Measurements from ENCODE around the gene TOLLIP. TPM values are rescaled to one million over a fixed set of nuclear protein-coding genes. Genes with fewer than 3 reads are reported as not detected.

Gene TOLLIP
- polyA plus RNA-seq, 2 of the 4 experiments (the other 2 are of a cell fraction), result 26.5 to 37.9 TPM

GRCh38 chr11:1236316-1237127 lies 72.9 kb downstream of the TOLLIP start:
- POLR2A ChIA-PET, result no interaction called here
- Histone ChIP-seq H3K9me3 (no peaks in the 10 kb centered on the region), H3K27ac (no peak overlapping the region), H3K4me1 (0 out of 3 replicates have a peak, but pooled peaks cover 8% of the 10 kb centered on the region), H3K4me2 (no peak overlapping the region), H3K4me3 (no peak overlapping the region)
- WGBS (ENCODE audit: missing lambda C conversion rate), result 88% methylated on average over 29 of the region's 37 CpGs
- no peak for ATAC-seq
- no peak for FAIRE-seq
- no peak for DNase-seq (ENCODE audit: low read depth in 1 of 2, low spot score in 1 of 2)
- TF ChIP-seq SREBF2 (IDR thresholded peaks at IDR 0.05), result no peak
- TF ChIP-seq CBX2 (IDR thresholded peaks at IDR 0.05; ENCODE audit: borderline replicate concordance, low read depth), result no peak
- no peak for TF ChIP-seq TP53 (CRISPR knock-in tag; IDR thresholded peaks at IDR 0.05)
- no peak for TF ChIP-seq BHLHE40 (IDR thresholded peaks at IDR 0.05; ENCODE audit: low read depth, low read length)
- CTCF ChIA-PET, result interaction anchor here (1.3 to 1.8 kb wide), 3 partner anchors 9 to 123 kb away, joined by 4 to 8 read pairs (median 5); no protein-coding TSS in a partner anchor

- CTCF ChIA-PET, result interaction anchor here (1.0 to 1.8 kb wide), 4 partner anchors 9 to 122 kb away, joined by 3 to 8 read pairs (median 4); no protein-coding TSS in a partner anchor
These were observed 73.5 kb downstream of the TOLLIP start for GRCh38 chr11:1235901-1236315.

DNA sequence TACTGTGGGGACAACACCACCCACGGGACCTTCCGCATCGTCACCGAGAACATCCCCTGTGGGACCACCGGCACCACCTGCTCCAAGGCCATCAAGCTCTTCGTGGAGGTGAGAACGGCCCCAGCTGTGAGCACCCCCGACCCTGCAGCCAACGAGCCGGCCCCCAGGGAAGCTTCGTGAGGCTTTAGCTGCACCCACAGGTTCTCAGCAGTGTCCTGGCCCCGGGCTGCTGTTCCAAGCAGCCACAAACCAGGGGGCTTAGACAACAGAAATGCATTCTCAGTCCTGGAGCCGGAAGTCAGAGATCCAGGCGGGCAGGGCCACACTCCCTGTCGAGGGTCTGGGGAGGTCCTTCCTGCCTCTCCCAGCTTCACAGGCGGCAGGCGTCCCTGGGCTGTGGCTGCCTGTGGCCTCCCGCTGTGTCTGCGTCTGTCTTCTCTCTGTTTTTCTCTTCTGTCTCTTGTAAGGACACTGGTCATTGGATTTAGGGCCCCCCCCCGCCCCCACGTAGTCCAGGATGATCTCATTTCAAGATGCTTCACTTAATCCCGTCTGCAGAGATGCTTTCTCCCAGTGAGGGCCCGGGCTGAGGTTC lies 74.0 kb downstream of the TOLLIP start:
- ChIA-PET CTCF (interaction anchor here (1.0 to 1.8 kb wide), 4 partner anchors 8 to 122 kb away, joined by 3 to 8 read pairs (median 4); no protein-coding TSS in a partner anchor), POLR2A (no interaction called here)
- Histone ChIP-seq H3K4me1 (0 out of 3 replicates have a peak, but pooled peaks cover 8% of the 10 kb centered on the region), H3K4me3 (no peak overlapping the region), H3K9me3 (no peaks in the 10 kb centered on the region), H3K27ac (no peak overlapping the region), H3K4me2 (no peak overlapping the region)
- DNase-seq (ENCODE audit: low read depth in 1 of 2, low spot score in 1 of 2), result no peak
- 85% methylated on average over 17 of the region's 23 CpGs for WGBS (ENCODE audit: missing lambda C conversion rate)
- no peak for ATAC-seq
- TF ChIP-seq BHLHE40 (IDR thresholded peaks at IDR 0.05; ENCODE audit: low read depth, low read length), result no peak
- TF ChIP-seq, protein P1, sequence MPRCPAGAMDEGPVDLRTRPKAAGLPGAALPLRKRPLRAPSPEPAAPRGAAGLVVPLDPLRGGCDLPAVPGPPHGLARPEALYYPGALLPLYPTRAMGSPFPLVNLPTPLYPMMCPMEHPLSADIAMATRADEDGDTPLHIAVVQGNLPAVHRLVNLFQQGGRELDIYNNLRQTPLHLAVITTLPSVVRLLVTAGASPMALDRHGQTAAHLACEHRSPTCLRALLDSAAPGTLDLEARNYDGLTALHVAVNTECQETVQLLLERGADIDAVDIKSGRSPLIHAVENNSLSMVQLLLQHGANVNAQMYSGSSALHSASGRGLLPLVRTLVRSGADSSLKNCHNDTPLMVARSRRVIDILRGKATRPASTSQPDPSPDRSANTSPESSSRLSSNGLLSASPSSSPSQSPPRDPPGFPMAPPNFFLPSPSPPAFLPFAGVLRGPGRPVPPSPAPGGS (IDR thresholded peaks at IDR 0.05), result no peak
- TF ChIP-seq GATA3 (IDR thresholded peaks at IDR 0.05; ENCODE audit: borderline replicate concordance), result no peak
- TF ChIP-seq NFE2L2 (conservative IDR thresholded peaks at IDR 0.05; ENCODE audit: low read length), result no peak
- no peak for TF ChIP-seq CEBPB (IDR thresholded peaks at IDR 0.05)
- no peak for TF ChIP-seq POLR2AphosphoS2 (conservative IDR thresholded peaks at IDR 0.05; ENCODE audit: low read length)
- TF ChIP-seq TFCP2L1 (CRISPR knock-in tag; IDR thresholded peaks at IDR 0.05), result no peak
- TF ChIP-seq FOSB (CRISPR knock-in tag; IDR thresholded peaks at IDR 0.05), result no peak
- no peak for TF ChIP-seq CHD4 (IDR thresholded peaks at IDR 0.05; ENCODE audit: borderline replicate concordance)
- no peak for FAIRE-seq

More at GRCh38 chr11:1235901-1236315, 73.5 kb downstream of the TOLLIP start:
- Histone ChIP-seq H3K27ac (no peak overlapping the region), H3K4me2 (no peak overlapping the region), H3K9me3 (no peaks in the 10 kb centered on the region), H3K4me3 (no peak overlapping the region), H3K4me1 (0 out of 3 replicates have a peak, but pooled peaks cover 8% of the 10 kb centered on the region)
- ATAC-seq (no peak), DNase-seq (ENCODE audit: low read depth in 1 of 2, low spot score in 1 of 2) (no peak), FAIRE-seq (no peak)
- WGBS (ENCODE audit: missing lambda C conversion rate), result 85% methylated on average over 10 of the region's 16 CpGs
- TF ChIP-seq, protein P1 (IDR thresholded peaks at IDR 0.05), result no peak
- POLR2A ChIA-PET, result no interaction called here

- ATAC-seq (no peak), DNase-seq (ENCODE audit: low read depth in 1 of 2, low spot score in 1 of 2) (no peak), FAIRE-seq (no peak)
- Histone ChIP-seq H3K4me3 (no peak overlapping the region), H3K4me2 (no peak overlapping the region), H3K4me1 (0 out of 3 replicates have a peak, but pooled peaks cover 8% of the 10 kb centered on the region), H3K27ac (no peak overlapping the region), H3K9me3 (no peaks in the 10 kb centered on the region)
- WGBS (ENCODE audit: missing lambda C conversion rate), result 85% methylated on average over 16 of the region's 23 CpGs
- ChIA-PET CTCF (interaction anchor here (1.0 to 1.8 kb wide), 2 partner anchors 119 to 121 kb away, joined by 3 to 8 read pairs; no protein-coding TSS in a partner anchor), POLR2A (no interaction called here)
- TF ChIP-seq, protein P2, sequence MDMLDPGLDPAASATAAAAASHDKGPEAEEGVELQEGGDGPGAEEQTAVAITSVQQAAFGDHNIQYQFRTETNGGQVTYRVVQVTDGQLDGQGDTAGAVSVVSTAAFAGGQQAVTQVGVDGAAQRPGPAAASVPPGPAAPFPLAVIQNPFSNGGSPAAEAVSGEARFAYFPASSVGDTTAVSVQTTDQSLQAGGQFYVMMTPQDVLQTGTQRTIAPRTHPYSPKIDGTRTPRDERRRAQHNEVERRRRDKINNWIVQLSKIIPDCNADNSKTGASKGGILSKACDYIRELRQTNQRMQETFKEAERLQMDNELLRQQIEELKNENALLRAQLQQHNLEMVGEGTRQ (IDR thresholded peaks at IDR 0.05), result no peak
- TF ChIP-seq CBX2 (IDR thresholded peaks at IDR 0.05; ENCODE audit: borderline replicate concordance, low read depth) (no peak), HEYL (CRISPR knock-in tag; IDR thresholded peaks at IDR 0.05) (no peak), MAX (IDR thresholded peaks at IDR 0.05) (no peak), CEBPB (IDR thresholded peaks at IDR 0.05) (no peak), PHF8 (IDR thresholded peaks at IDR 0.05; ENCODE audit: borderline replicate concordance, low read depth) (no peak), HOXB13 (CRISPR knock-in tag; IDR thresholded peaks at IDR 0.05; ENCODE audit: low read depth) (no peak), MAFK (IDR thresholded peaks at IDR 0.05; ENCODE audit: partially characterized antibody) (no peak), ELK1 (IDR thresholded peaks at IDR 0.05; ENCODE audit: low read depth, low read length) (no peak)
These were observed 74.6 kb downstream of the TOLLIP start for GRCh38 chr11:1234771-1235305.

Measured in A549 (cell line).